Activated naive CD4-positive, alpha-beta T cell treated with anti-CD3 and anti-CD28 coated beads, Interleukin-2, amount 50 U/mL, for 16 hours (primary cell): ENCODE data around the gene PIM3.

Experiments used
- DNase-seq: peaks from one replicate; pipeline ENCODE4 v3.0.0-alpha.2; 2020

The PIM3 gene

GRCh38 chr22:49928555-49929210 is 31.9 kb upstream of the PIM3 start:
- DNase-seq = no peak

GRCh38 chr22:49929211-49929979 is 31.2 kb upstream of the PIM3 start:
- DNase-seq = peak; percentile 82

GRCh38 chr22:49929994-49930575 is 30.5 kb upstream of the PIM3 start:
- no peak for DNase-seq

- DNase-seq = peak; percentile 39
These were observed 29.8 kb upstream of the PIM3 start for GRCh38 chr22:49930596-49931412.

- DNase-seq = no peak
These were observed 27.1 kb upstream of the PIM3 start for GRCh38 chr22:49933236-49934159.

- DNase-seq = no peak
These were observed 26.2 kb upstream of the PIM3 start for GRCh38 chr22:49934160-49934890.

GRCh38 chr22:49934891-49935557 is 25.5 kb upstream of the PIM3 start:
- DNase-seq = peak; percentile 87

- DNase-seq = no peak
These were observed 25.0 kb upstream of the PIM3 start for GRCh38 chr22:49935561-49935960.

- peak; percentile 94 for DNase-seq
These were observed 24.3 kb upstream of the PIM3 start for GRCh38 chr22:49936018-49936972.

GRCh38 chr22:49936973-49937757 is 23.4 kb upstream of the PIM3 start:
- DNase-seq = no peak

GRCh38 chr22:49937758-49938564 is 22.6 kb upstream of the PIM3 start:
- DNase-seq = no peak

GRCh38 chr22:49938565-49939136 is 21.9 kb upstream of the PIM3 start:
- no peak for DNase-seq

GRCh38 chr22:49941507-49942316 is 18.9 kb upstream of the PIM3 start:
- no peak for DNase-seq

- no peak for DNase-seq
These were observed 17.8 kb upstream of the PIM3 start for GRCh38 chr22:49942565-49943404.

- DNase-seq = no peak
These were observed 17.2 kb upstream of the PIM3 start for GRCh38 chr22:49943405-49943765.
